Measurements from ENCODE around the gene C4orf17. TPM values are rescaled to one million over a fixed set of nuclear protein-coding genes. Genes with fewer than 3 reads are reported as not detected.

C4orf17 gene
- polyA plus RNA-seq, 1 donor = 0.03 TPM

- H3K4me1 ChIP-seq (ENCODE audit: control insufficient read depth, insufficient read depth, low read length) = peaks cover 15% of the 10 kb centered on the region
- peak; percentile 66 to 84 for DNase-seq
- no peaks in the 10 kb centered on the region for H3K36me3 ChIP-seq (ENCODE audit: control insufficient read depth, insufficient read depth, low read length)
- no peaks in the 10 kb centered on the region for H3K27me3 ChIP-seq (ENCODE audit: control insufficient read depth, insufficient read depth, low read length)
- WGBS (ENCODE audit: insufficient coverage, low lambda C conversion rate) = no CpG with 5 or more reads among the region's 3 CpGs
- no peaks in the 10 kb centered on the region for H3K9me3 ChIP-seq (ENCODE audit: control insufficient read depth, low read depth, low read length)
- H3K27ac ChIP-seq (ENCODE audit: low read length) = peak within 1 kb of the TSS; percentile 92
- H3K4me3 ChIP-seq (ENCODE audit: low read length) = peak within 1 kb of the TSS; percentile 60
Measured at GRCh38 chr4:99574530-99575324, 63.9 kb downstream of the C4orf17 start, which contains the start of gene MTTP. TSS of gene MTTP (plus strand) at chr4:99574824. CDS start at chr4:99574910, 86 bp downstream.

GRCh38 chr4:99578714-99579113, 67.9 kb downstream of the C4orf17 start:
- H3K27ac ChIP-seq (ENCODE audit: low read length) = peak overlapping the region; percentile 87
- peaks cover 11% of the 10 kb centered on the region for H3K36me3 ChIP-seq (ENCODE audit: control insufficient read depth, insufficient read depth, low read length)
- H3K4me1 ChIP-seq (ENCODE audit: control insufficient read depth, insufficient read depth, low read length) = peaks cover 17% of the 10 kb centered on the region
- DNase-seq = peak in 1 of 2 donors; percentile 81
- H3K9me3 ChIP-seq (ENCODE audit: control insufficient read depth, low read depth, low read length) = no peaks in the 10 kb centered on the region
- peak overlapping the region; percentile 60 for H3K4me3 ChIP-seq (ENCODE audit: low read length)
- H3K27me3 ChIP-seq (ENCODE audit: control insufficient read depth, insufficient read depth, low read length) = no peaks in the 10 kb centered on the region
- no CpG with 5 or more reads among the region's 2 CpGs for WGBS (ENCODE audit: insufficient coverage, low lambda C conversion rate)

- peak; percentile 79 to 94 for DNase-seq
- no CpG with 5 or more reads among the region's 1 CpG for WGBS (ENCODE audit: insufficient coverage, low lambda C conversion rate)
- Histone ChIP-seq H3K9me3 (ENCODE audit: control insufficient read depth, low read depth, low read length) (no peaks in the 10 kb centered on the region), H3K27ac (ENCODE audit: low read length) (peak overlapping the region; percentile 81), H3K4me1 (ENCODE audit: control insufficient read depth, insufficient read depth, low read length) (peaks cover 45% of the 10 kb centered on the region), H3K36me3 (ENCODE audit: control insufficient read depth, insufficient read depth, low read length) (peaks cover 27% of the 10 kb centered on the region), H3K27me3 (ENCODE audit: control insufficient read depth, insufficient read depth, low read length) (no peaks in the 10 kb centered on the region), H3K4me3 (ENCODE audit: low read length) (no peak overlapping the region)
Measured at GRCh38 chr4:99585516-99585915, 74.7 kb downstream of the C4orf17 start.

GRCh38 chr4:99586322-99586721, 75.5 kb downstream of the C4orf17 start:
- Histone ChIP-seq H3K4me3 (ENCODE audit: low read length) (no peak overlapping the region), H3K4me1 (ENCODE audit: control insufficient read depth, insufficient read depth, low read length) (peaks cover 42% of the 10 kb centered on the region), H3K27me3 (ENCODE audit: control insufficient read depth, insufficient read depth, low read length) (no peaks in the 10 kb centered on the region), H3K36me3 (ENCODE audit: control insufficient read depth, insufficient read depth, low read length) (peaks cover 34% of the 10 kb centered on the region), H3K27ac (ENCODE audit: low read length) (peak overlapping the region; percentile 74), H3K9me3 (ENCODE audit: control insufficient read depth, low read depth, low read length) (no peaks in the 10 kb centered on the region)
- no CpG with 5 or more reads among the region's 2 CpGs for WGBS (ENCODE audit: insufficient coverage, low lambda C conversion rate)
- DNase-seq = peak in 1 of 2 donors; percentile 45

- Histone ChIP-seq H3K4me3 (ENCODE audit: low read length) (no peak overlapping the region), H3K27me3 (ENCODE audit: control insufficient read depth, insufficient read depth, low read length) (no peaks in the 10 kb centered on the region), H3K4me1 (ENCODE audit: control insufficient read depth, insufficient read depth, low read length) (peaks cover 40% of the 10 kb centered on the region), H3K36me3 (ENCODE audit: control insufficient read depth, insufficient read depth, low read length) (peaks cover 36% of the 10 kb centered on the region), H3K9me3 (ENCODE audit: control insufficient read depth, low read depth, low read length) (no peaks in the 10 kb centered on the region), H3K27ac (ENCODE audit: low read length) (peak overlapping the region; percentile 74)
- peak; percentile 75 to 88 for DNase-seq
- no CpG with 5 or more reads among the region's 1 CpG for WGBS (ENCODE audit: insufficient coverage, low lambda C conversion rate)
Measured at GRCh38 chr4:99586797-99587196, 76.0 kb downstream of the C4orf17 start.

- peaks cover 35% of the 10 kb centered on the region for H3K36me3 ChIP-seq (ENCODE audit: control insufficient read depth, insufficient read depth, low read length)
- peak overlapping the region; percentile 74 for H3K27ac ChIP-seq (ENCODE audit: low read length)
- H3K27me3 ChIP-seq (ENCODE audit: control insufficient read depth, insufficient read depth, low read length) = no peaks in the 10 kb centered on the region
- DNase-seq = peak in 1 of 2 donors; percentile 75
- no peaks in the 10 kb centered on the region for H3K9me3 ChIP-seq (ENCODE audit: control insufficient read depth, low read depth, low read length)
- H3K4me1 ChIP-seq (ENCODE audit: control insufficient read depth, insufficient read depth, low read length) = peaks cover 36% of the 10 kb centered on the region
- H3K4me3 ChIP-seq (ENCODE audit: low read length) = no peak overlapping the region
Measured at GRCh38 chr4:99587309-99587708, 76.5 kb downstream of the C4orf17 start.

GRCh38 chr4:99587803-99588202, 77.0 kb downstream of the C4orf17 start:
- peaks cover 34% of the 10 kb centered on the region for H3K4me1 ChIP-seq (ENCODE audit: control insufficient read depth, insufficient read depth, low read length)
- DNase-seq = peak in 1 of 2 donors; percentile 46
- no peak overlapping the region for H3K4me3 ChIP-seq (ENCODE audit: low read length)
- H3K36me3 ChIP-seq (ENCODE audit: control insufficient read depth, insufficient read depth, low read length) = peaks cover 36% of the 10 kb centered on the region
- H3K27ac ChIP-seq (ENCODE audit: low read length) = peak overlapping the region; percentile 74
- WGBS (ENCODE audit: insufficient coverage, low lambda C conversion rate) = 17% methylated on average over 1 of the region's 1 CpG
- no peaks in the 10 kb centered on the region for H3K27me3 ChIP-seq (ENCODE audit: control insufficient read depth, insufficient read depth, low read length)
- no peaks in the 10 kb centered on the region for H3K9me3 ChIP-seq (ENCODE audit: control insufficient read depth, low read depth, low read length)

GRCh38 chr4:99591757-99592156, 80.9 kb downstream of the C4orf17 start:
- Histone ChIP-seq H3K36me3 (ENCODE audit: control insufficient read depth, insufficient read depth, low read length) (peaks cover 45% of the 10 kb centered on the region), H3K4me3 (ENCODE audit: low read length) (no peak overlapping the region), H3K27ac (ENCODE audit: low read length) (no peak overlapping the region), H3K4me1 (ENCODE audit: control insufficient read depth, insufficient read depth, low read length) (peaks cover 22% of the 10 kb centered on the region), H3K9me3 (ENCODE audit: control insufficient read depth, low read depth, low read length) (no peaks in the 10 kb centered on the region), H3K27me3 (ENCODE audit: control insufficient read depth, insufficient read depth, low read length) (no peaks in the 10 kb centered on the region)
- WGBS (ENCODE audit: insufficient coverage, low lambda C conversion rate) = 100% methylated on average over 1 of the region's 3 CpGs
- DNase-seq = no peak

Other genes with a start within 250 kb of the C4orf17 start
- 1.3 TPM for gene ADH1A, start 220.0 kb upstream of the C4orf17 start, polyA plus RNA-seq
- 9.6 TPM for gene ADH1B, start 189.6 kb upstream of the C4orf17 start, polyA plus RNA-seq
- gene ADH1C, start 158.3 kb upstream of the C4orf17 start, polyA plus RNA-seq = 40.5 TPM
- not detected for gene ADH7, start 75.7 kb upstream of the C4orf17 start, polyA plus RNA-seq
- gene TRMT10A, start 53.0 kb downstream of the C4orf17 start, polyA plus RNA-seq = 9.4 TPM
- gene MTTP, start 63.8 kb downstream of the C4orf17 start, polyA plus RNA-seq = 459 TPM
- gene C4orf54, start 146.8 kb downstream of the C4orf17 start, polyA plus RNA-seq = 0.18 TPM